Measurements from ENCODE around the gene CRYBA4.

DNA sequence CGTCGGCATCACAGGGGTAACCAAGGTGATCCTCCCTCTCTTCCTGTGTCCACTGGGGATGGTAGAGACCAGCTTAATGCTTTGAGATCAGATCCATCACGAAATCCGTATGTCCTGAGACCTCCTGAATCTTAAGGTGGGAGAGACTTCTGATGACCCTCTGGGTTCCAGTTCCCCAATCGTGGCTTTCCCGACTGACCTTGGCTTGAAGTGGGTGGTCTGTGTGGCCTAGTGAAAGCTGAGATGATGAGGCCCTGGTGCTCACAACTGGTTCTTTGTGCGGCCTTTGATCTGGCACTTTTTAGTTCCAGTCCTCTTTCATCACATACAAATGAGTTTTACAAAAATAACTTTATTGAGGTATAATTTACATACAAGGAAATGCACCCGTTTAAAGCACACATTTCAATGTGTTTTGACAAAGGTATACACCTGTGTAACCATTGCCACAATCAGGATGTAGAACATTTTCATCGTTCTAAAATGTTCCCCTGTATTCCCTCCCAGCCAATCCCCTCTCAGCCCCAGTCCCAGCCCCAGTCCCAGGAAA lies 41.7 kb downstream of the CRYBA4 start:
- TF ChIP-seq, protein P1, sequence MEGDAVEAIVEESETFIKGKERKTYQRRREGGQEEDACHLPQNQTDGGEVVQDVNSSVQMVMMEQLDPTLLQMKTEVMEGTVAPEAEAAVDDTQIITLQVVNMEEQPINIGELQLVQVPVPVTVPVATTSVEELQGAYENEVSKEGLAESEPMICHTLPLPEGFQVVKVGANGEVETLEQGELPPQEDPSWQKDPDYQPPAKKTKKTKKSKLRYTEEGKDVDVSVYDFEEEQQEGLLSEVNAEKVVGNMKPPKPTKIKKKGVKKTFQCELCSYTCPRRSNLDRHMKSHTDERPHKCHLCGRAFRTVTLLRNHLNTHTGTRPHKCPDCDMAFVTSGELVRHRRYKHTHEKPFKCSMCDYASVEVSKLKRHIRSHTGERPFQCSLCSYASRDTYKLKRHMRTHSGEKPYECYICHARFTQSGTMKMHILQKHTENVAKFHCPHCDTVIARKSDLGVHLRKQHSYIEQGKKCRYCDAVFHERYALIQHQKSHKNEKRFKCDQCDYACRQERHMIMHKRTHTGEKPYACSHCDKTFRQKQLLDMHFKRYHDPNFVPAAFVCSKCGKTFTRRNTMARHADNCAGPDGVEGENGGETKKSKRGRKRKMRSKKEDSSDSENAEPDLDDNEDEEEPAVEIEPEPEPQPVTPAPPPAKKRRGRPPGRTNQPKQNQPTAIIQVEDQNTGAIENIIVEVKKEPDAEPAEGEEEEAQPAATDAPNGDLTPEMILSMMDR (IDR thresholded peaks at IDR 0.05) = no peak
- TF ChIP-seq POLR2A (IDR thresholded peaks at IDR 0.05) (no peak), POLR2AphosphoS5 (IDR thresholded peaks at IDR 0.05) (no peak), EP300 (IDR thresholded peaks at IDR 0.05) (no peak)
